Cardiac fibroblast (primary cell): Measurements from ENCODE around the gene SAFB.

Experiments
- DNase-seq, 2 donors: peaks; one replicate each; pipeline versions ENCODE4 v3.0.0 to v3.0.0-alpha.2; 2010; ENCODE audit warnings: low read depth in 2 of 2
- H3K4me3 ChIP-seq, 2 donors: replicated peaks in 1 of 2; 1 replicate in 1 of 2; 2 replicates in 1 of 2; pipeline ENCODE4 v1.5.1; 2011; ENCODE audit warnings: low read depth in 2 of 2, low read length in 2 of 2, mild to moderate bottlenecking in 2 of 2, moderate library complexity in 1 of 2
- CTCF ChIP-seq: IDR thresholded peaks from one replicate; pipeline ENCODE4 v1.5.1; 2011; ENCODE audit warnings: low read depth, mild to moderate bottlenecking, low read length, inconsistent platforms

Gene SAFB

GRCh38 chr19:5590151-5590864, 32.6 kb upstream of the SAFB start:
- DNase-seq, result no peak
- TF ChIP-seq CTCF, result no peak
- no peak overlapping the region for H3K4me3 ChIP-seq

- no peak for DNase-seq
- TF ChIP-seq CTCF, result no peak
- no peak overlapping the region for H3K4me3 ChIP-seq
Observed at GRCh38 chr19:5590865-5591154, 32.1 kb upstream of the SAFB start.

- no peak for TF ChIP-seq CTCF
- DNase-seq, result no peak
- H3K4me3 ChIP-seq, result no peak overlapping the region
Observed at GRCh38 chr19:5591476-5591875, 31.4 kb upstream of the SAFB start.

GRCh38 chr19:5592531-5593342, 30.1 kb upstream of the SAFB start:
- no peak for TF ChIP-seq CTCF
- no peak for DNase-seq
- no peak overlapping the region for H3K4me3 ChIP-seq

- no peak for DNase-seq
- no peak overlapping the region for H3K4me3 ChIP-seq
- no peak for TF ChIP-seq CTCF
Observed at GRCh38 chr19:5593343-5594255, 29.3 kb upstream of the SAFB start.

- no peak for TF ChIP-seq CTCF
- H3K4me3 ChIP-seq, result no peak overlapping the region
- no peak for DNase-seq
Observed at GRCh38 chr19:5594521-5594950, 28.3 kb upstream of the SAFB start.
